ENCODE data around the gene MAT2A. TPM values are rescaled to one million over a fixed set of nuclear protein-coding genes. Genes with fewer than 3 reads are reported as not detected.

MAT2A gene
- total and polyA plus RNA-seq, 2 of the 8 experiments (the other 6 are each of a cell fraction or from before 2014, with no cell fraction given), result 255 to 307 TPM

DNA sequence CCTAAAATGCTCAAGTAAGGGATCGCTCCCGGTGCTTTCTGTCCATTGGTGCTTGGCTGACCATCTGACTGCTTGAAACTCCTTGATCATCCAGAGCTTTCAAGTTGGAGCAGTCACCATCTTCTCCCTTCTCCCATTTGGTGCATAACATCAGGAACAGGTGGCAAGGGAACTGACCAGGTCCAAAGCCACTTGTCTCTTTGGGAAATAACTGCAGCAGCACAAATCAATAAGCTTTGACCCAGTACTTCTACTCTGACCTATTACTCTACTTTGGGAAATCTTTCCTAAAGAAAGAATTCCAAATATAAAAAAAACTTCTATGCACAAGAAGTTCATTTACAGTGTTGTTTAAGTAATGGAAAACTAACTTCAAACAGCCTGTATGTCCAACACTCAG, 10.6 kb upstream of the MAT2A start:
- H3K14ac ChIP-seq (ENCODE audit: insufficient read length), result no peak overlapping the region
- H4K5ac ChIP-seq (ENCODE audit: insufficient read length, low read depth, low read length), result no peak overlapping the region
- WGBS, 2 experiments (ENCODE audit: extremely low coverage in 1 of 2, insufficient coverage in 1 of 2, insufficient read length in 1 of 2, insufficient replicate concordance in 2 of 2, low coverage in 1 of 2, low lambda C conversion rate in 2 of 2, missing lambda C conversion rate in 1 of 2), result 87% methylated on average over 2 of the region's 2 CpGs; no CpG with 5 or more reads in 1 of the 2 experiments
- ChIA-PET CTCF (ENCODE audit: partially characterized antibody) (no interaction called here), POLR2A (ENCODE audit: partially characterized antibody) (interaction anchor here (0.7 to 38.6 kb wide), 6 partner anchors 10 to 96 kb away, joined by 3 to 1889 read pairs (median 18); partner anchors contain the start of genes CAPG, GGCX, MAT2A and SH2D6)
- H2BK120ac ChIP-seq (replicated peaks; ENCODE audit: low read depth, low read length), result no peak overlapping the region
- H2AK5ac ChIP-seq (ENCODE audit: low read depth, low read length), result no peak overlapping the region
- no peak overlapping the region for H3K4me3 ChIP-seq (ENCODE audit: extremely low read depth in 1 of 4, insufficient read depth in 2 of 4, low read depth in 3 of 4, low read length in 4 of 4)
- no peak overlapping the region for H3K9ac ChIP-seq (replicated peaks in 1 of 4; ENCODE audit: extremely low read depth in 1 of 4, low read depth in 3 of 4, low read length in 3 of 4)
- peaks cover 5 to 12% (median 6%) of the 10 kb centered on the region in 4 experiments; a peak in 5 of 7 replicates for H3K4me1 ChIP-seq (replicated peaks in 1 of 4; ENCODE audit: control insufficient read depth in 3 of 4, insufficient read depth in 4 of 4, low read length in 3 of 4)
- H3K23me2 ChIP-seq (ENCODE audit: low read depth, low read length), result no peaks in the 10 kb centered on the region
- FAIRE-seq, result no peak
- H3K9me3 ChIP-seq (ENCODE audit: insufficient read depth in 2 of 2, low read depth in 1 of 2, low read length in 1 of 2), result no peaks in the 10 kb centered on the region
- no peak overlapping the region for H2AFZ ChIP-seq (ENCODE audit: low read length)
- no peak overlapping the region for H2BK12ac ChIP-seq (ENCODE audit: low read depth, low read length)
- H3K79me1 ChIP-seq (ENCODE audit: low read depth, low read length), result no peaks in the 10 kb centered on the region
- no peaks in the 10 kb centered on the region for H3K36me3 ChIP-seq (ENCODE audit: control insufficient read depth in 2 of 4, insufficient read depth in 4 of 4, low read length in 3 of 4)
- no peak for DNase-seq (ENCODE audit: low read depth in 1 of 2, low spot score in 2 of 2)
- no peaks in the 10 kb centered on the region for H3K27me3 ChIP-seq (replicated peaks in 1 of 4; ENCODE audit: control insufficient read depth in 3 of 4, extremely low read depth in 1 of 4, insufficient read depth in 3 of 4, low read length in 3 of 4)
- H3K4ac ChIP-seq (replicated peaks; ENCODE audit: insufficient read length, low read depth, low read length), result no peak overlapping the region
- no peaks in the 10 kb centered on the region for H4K20me1 ChIP-seq (replicated peaks in 1 of 2; ENCODE audit: control insufficient read depth in 1 of 2, insufficient read depth in 2 of 2, low read length in 2 of 2)
- H2BK20ac ChIP-seq (ENCODE audit: low read length), result no peak overlapping the region
- no peak overlapping the region for H3K4me2 ChIP-seq (ENCODE audit: insufficient read depth in 1 of 2, low read depth in 2 of 2, low read length in 2 of 2)
- no peak overlapping the region for H3K27ac ChIP-seq (ENCODE audit: low read depth, low read length)
- no peak overlapping the region for H3K18ac ChIP-seq (ENCODE audit: extremely low read depth, low read length)
- H2BK15ac ChIP-seq (ENCODE audit: low read length), result no peak overlapping the region
- H3K23ac ChIP-seq (ENCODE audit: insufficient read length), result no peak overlapping the region
- no peak overlapping the region for H2BK5ac ChIP-seq (ENCODE audit: low read depth, low read length)
- no peak overlapping the region for H4K8ac ChIP-seq (ENCODE audit: extremely low read depth, insufficient read depth, low read length)
- no peaks in the 10 kb centered on the region for H3K79me2 ChIP-seq (ENCODE audit: control insufficient read depth in 1 of 2, insufficient read depth in 2 of 2, low read length in 2 of 2)
- H3K56ac ChIP-seq (replicated peaks; ENCODE audit: insufficient read length, low read depth, low read length), result no peak overlapping the region
- H4K91ac ChIP-seq (replicated peaks; ENCODE audit: insufficient read length, low read length), result no peak overlapping the region
- no peak for TF ChIP-seq TCF12 (IDR thresholded peaks at IDR 0.05; ENCODE audit: low read depth, low read length)
- no peak for TF ChIP-seq CHD1 (IDR thresholded peaks at IDR 0.05; ENCODE audit: low read depth, low read length)
- TF ChIP-seq JUND (IDR thresholded peaks at IDR 0.05; ENCODE audit: low read length), result no peak
- TF ChIP-seq RNF2 (IDR thresholded peaks at IDR 0.05; ENCODE audit: borderline replicate concordance, low read depth, low read length, missing control alignments, poor library complexity, severe bottlenecking), result no peak
- no peak for TF ChIP-seq EGR1 (IDR thresholded peaks at IDR 0.05; ENCODE audit: borderline replicate concordance, low read depth, low read length)
- TF ChIP-seq, protein P1, sequence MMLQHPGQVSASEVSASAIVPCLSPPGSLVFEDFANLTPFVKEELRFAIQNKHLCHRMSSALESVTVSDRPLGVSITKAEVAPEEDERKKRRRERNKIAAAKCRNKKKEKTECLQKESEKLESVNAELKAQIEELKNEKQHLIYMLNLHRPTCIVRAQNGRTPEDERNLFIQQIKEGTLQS (IDR thresholded peaks at IDR 0.05; ENCODE audit: insufficient read depth, low read depth, low read length), result no peak
- TF ChIP-seq ASH2L (IDR thresholded peaks at IDR 0.05; ENCODE audit: low read length), result no peak
- no peak for TF ChIP-seq NRF1 (IDR thresholded peaks at IDR 0.05; ENCODE audit: low read depth, low read length)
- no peak for TF ChIP-seq HDAC6 (IDR thresholded peaks at IDR 0.05; ENCODE audit: low read depth, low read length)
- TF ChIP-seq BACH1 (IDR thresholded peaks at IDR 0.05; ENCODE audit: low read length), result no peak
- TF ChIP-seq GABPA (IDR thresholded peaks at IDR 0.05; ENCODE audit: borderline replicate concordance, insufficient read depth, low read length), result no peak
- no peak for TF ChIP-seq TBP (IDR thresholded peaks at IDR 0.05; ENCODE audit: low read depth, low read length)
- no peak for TF ChIP-seq RAD21 (IDR thresholded peaks at IDR 0.05 in 1 of 2, conservative IDR thresholded peaks at IDR 0.05 in 1 of 2; ENCODE audit: low read depth in 2 of 2, low read length in 2 of 2)

Data from H1 (cell line).